PC-9 (cell line): ENCODE results near the gene SLC35A2. TPM values are rescaled to one million over a fixed set of nuclear protein-coding genes. Genes with fewer than 3 reads are reported as not detected.

Experiments used
- BruUV-seq: library from RNA; stranded (reverse); fragments of 400-500 nt; replicated peaks from 2 replicates; lab custom pipeline; 2021; lab: Mats Ljungman, UMichigan
- CTCF ChIA-PET: fragments of 300-600 bp; sonication (Branson Sonifier 250); formaldehyde crosslinking; loops from one replicate; lab custom pipeline; 2022; ENCODE audit warnings: antibody characterized with exemption; lab: Charles Lee
- POLR2A ChIA-PET: fragments of 300-600 bp; sonication (Branson Sonifier 250); formaldehyde crosslinking; loops from one replicate; lab custom pipeline; 2022; ENCODE audit warnings: antibody characterized with exemption; ENCODE audit not compliant: unreplicated experiment; lab: Charles Lee
- DNase-seq, 2 experiments: peaks; one replicate each; pipeline versions ENCODE4 v3.0.0 to v3.0.0-alpha.2; 2015 to 2022; ENCODE audit warnings: mixed read lengths in 1 of 2
- H2AFZ ChIP-seq: fragments of 200-600 bp; sonication (generic); 2 replicates; pipeline ENCODE4 v1.8.1; 2017; ENCODE audit warnings: antibody characterized with exemption
- H3F3A ChIP-seq: fragments of 200-600 bp; sonication (generic); 2 replicates; pipeline ENCODE4 v1.8.1; 2017; ENCODE audit warnings: antibody characterized with exemption, mild to moderate bottlenecking, low read depth; ENCODE audit not compliant: insufficient read depth
- H3K27ac ChIP-seq: fragments of 200-600 bp; sonication (generic); 2 replicates; pipeline ENCODE4 v1.6.1; 2016; ENCODE audit warnings: mixed run types
- H3K27me3 ChIP-seq: fragments of 200-600 bp; sonication (generic); 2 replicates; pipeline ENCODE4 v1.6.1; 2016; ENCODE audit warnings: low read depth, mixed run types; ENCODE audit not compliant: insufficient read depth
- H3K36me3 ChIP-seq: fragments of 200-600 bp; sonication (generic); 2 replicates; pipeline ENCODE4 v1.6.1; 2016; ENCODE audit warnings: low read depth, mixed run types
- H3K4me1 ChIP-seq: fragments of 200-600 bp; sonication (generic); replicated peaks from 2 replicates; pipeline ENCODE4 v1.6.1; 2016; ENCODE audit warnings: mixed run types; ENCODE audit not compliant: insufficient read depth
- H3K4me2 ChIP-seq: fragments of 200-600 bp; sonication (generic); 2 replicates; pipeline ENCODE4 v1.6.1; 2017; ENCODE audit warnings: mixed run types
- H3K4me3 ChIP-seq: fragments of 200-600 bp; sonication (generic); 2 replicates; pipeline ENCODE4 v1.6.1; 2016; ENCODE audit warnings: mixed run types
- H3K79me2 ChIP-seq: fragments of 200-600 bp; sonication (generic); 2 replicates; pipeline ENCODE4 v1.6.1; 2017; ENCODE audit warnings: low read depth, mixed run types
- H3K9me2 ChIP-seq: fragments of 200-600 bp; sonication (generic); 2 replicates; pipeline ENCODE4 v1.8.1; 2017; ENCODE audit warnings: mild to moderate bottlenecking; ENCODE audit not compliant: insufficient read depth
- H3K9me3 ChIP-seq: fragments of 200-600 bp; sonication (generic); 2 replicates; pipeline ENCODE4 v1.8.1; 2016; ENCODE audit warnings: low read depth; ENCODE audit not compliant: insufficient read depth
- H4K20me1 ChIP-seq: fragments of 200-600 bp; sonication (generic); 2 replicates; pipeline ENCODE4 v1.8.1; 2017; ENCODE audit not compliant: insufficient read depth
- CTCF ChIP-seq: fragments of 200-600 bp; sonication (generic); conservative IDR thresholded peaks from 2 replicates; pipeline ENCODE4 v1.6.1; 2017; ENCODE audit warnings: mixed run types, antibody characterized with exemption, mild to moderate bottlenecking, moderate library complexity
- EZH2 ChIP-seq: fragments of 200-600 bp; sonication (generic); IDR thresholded peaks from 2 replicates; pipeline ENCODE4 v1.8.0; 2017; ENCODE audit warnings: antibody characterized with exemption, low read depth
- intact Hi-C: fragments of 100-400 bp; cut with micrococcal nuclease; formaldehyde crosslinking; loops from one replicate; pipeline ENCODE4 v1.10.0; 2022; ENCODE audit not compliant: unreplicated experiment
- total RNA-seq: library from RNA; stranded (reverse); gene quantifications from 2 replicates; pipeline ENCODE4 v1.2.3, GENCODE V29; 2021

The SLC35A2 gene
- total RNA-seq, 1 experiment from 2014 or later: 29.6 TPM

GRCh38 chrX:48914593-48915493 is 3.4 kb upstream of the SLC35A2 start:
- Histone ChIP-seq H2AFZ (no peak overlapping the region), H3F3A (no peaks in the 10 kb centered on the region), H3K9me2 (no peaks in the 10 kb centered on the region), H3K9me3 (no peaks in the 10 kb centered on the region), H3K36me3 (no peaks in the 10 kb centered on the region), H3K4me3 (no peak overlapping the region), H4K20me1 (no peaks in the 10 kb centered on the region), H3K4me2 (no peak overlapping the region), H3K27ac (no peak overlapping the region), H3K27me3 (no peaks in the 10 kb centered on the region), H3K79me2 (peaks cover 13% of the 10 kb centered on the region), H3K4me1 (no peaks in the 10 kb centered on the region)
- intact Hi-C loops: loop anchor here (5.0 kb wide), 1 partner anchor 142 kb away; the partner anchor contains the start of gene CCDC120
- no peak for DNase-seq
- POLR2A ChIA-PET: no interaction called here
- CTCF ChIA-PET: interaction anchor here (0.6 kb wide), 1 partner anchor 209 kb away, joined by 4 read pairs; no protein-coding TSS in a partner anchor
- no TSS peak for BruUV-seq
- TF ChIP-seq EZH2: no peak
- no peak for TF ChIP-seq CTCF

DNA sequence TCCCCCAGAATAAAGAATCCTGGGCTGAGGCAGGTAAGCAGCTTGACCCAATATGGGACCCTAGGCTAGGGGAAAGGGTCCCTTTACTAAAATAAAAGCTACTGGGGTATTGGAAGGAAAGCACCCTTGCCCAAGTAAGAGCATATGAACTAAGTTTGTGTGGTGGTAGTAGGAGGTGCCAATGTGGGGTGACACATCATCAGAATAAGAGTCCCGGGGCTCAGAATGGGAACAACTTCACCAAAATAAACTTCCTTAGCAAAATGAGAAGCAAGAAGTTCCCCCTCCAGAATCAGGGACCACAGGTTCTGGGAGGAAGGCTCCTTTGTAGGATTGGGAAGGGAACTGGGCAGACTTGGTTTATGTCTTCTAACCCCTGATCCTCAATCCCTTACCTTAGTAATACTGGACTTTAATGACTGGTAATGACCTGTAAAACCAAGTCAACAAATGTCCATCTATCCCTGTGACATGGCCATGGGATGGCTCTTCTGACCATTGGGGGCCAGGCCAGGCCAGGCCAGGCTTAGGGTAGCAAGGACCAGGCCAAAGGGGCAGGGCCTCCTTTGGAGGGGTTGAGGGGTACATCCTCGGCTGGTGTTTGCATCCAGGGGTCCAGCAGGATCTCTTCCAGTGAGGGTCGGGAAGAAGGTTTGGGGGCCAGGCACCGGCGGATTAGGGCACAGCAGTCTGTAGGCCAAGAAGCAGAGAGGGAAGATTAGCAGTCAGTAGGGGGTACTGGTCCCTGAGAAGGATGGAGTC is 2.3 kb upstream of the SLC35A2 start:
- POLR2A ChIA-PET: no interaction called here

More for the DNA sequence above, 2.3 kb upstream of the SLC35A2 start:
- H3F3A ChIP-seq: no peaks in the 10 kb centered on the region
- TF ChIP-seq EZH2 (no peak), CTCF (no peak)
- DNase-seq: no peak
- H3K4me3 ChIP-seq: no peak overlapping the region
- BruUV-seq: no TSS peak
- CTCF ChIA-PET: no interaction called here
- H2AFZ ChIP-seq: no peak overlapping the region
- H3K79me2 ChIP-seq: peaks cover 13% of the 10 kb centered on the region
- no peak overlapping the region for H3K4me2 ChIP-seq
- no peaks in the 10 kb centered on the region for H3K9me3 ChIP-seq
- no peaks in the 10 kb centered on the region for H4K20me1 ChIP-seq
- H3K4me1 ChIP-seq: no peaks in the 10 kb centered on the region
- no peaks in the 10 kb centered on the region for H3K9me2 ChIP-seq
- no peaks in the 10 kb centered on the region for H3K27me3 ChIP-seq
- H3K27ac ChIP-seq: no peak overlapping the region
- no peaks in the 10 kb centered on the region for H3K36me3 ChIP-seq
- intact Hi-C loops: no loop called here
